ENCODE measurements around the gene EDN2.

EDN2 gene

DNA sequence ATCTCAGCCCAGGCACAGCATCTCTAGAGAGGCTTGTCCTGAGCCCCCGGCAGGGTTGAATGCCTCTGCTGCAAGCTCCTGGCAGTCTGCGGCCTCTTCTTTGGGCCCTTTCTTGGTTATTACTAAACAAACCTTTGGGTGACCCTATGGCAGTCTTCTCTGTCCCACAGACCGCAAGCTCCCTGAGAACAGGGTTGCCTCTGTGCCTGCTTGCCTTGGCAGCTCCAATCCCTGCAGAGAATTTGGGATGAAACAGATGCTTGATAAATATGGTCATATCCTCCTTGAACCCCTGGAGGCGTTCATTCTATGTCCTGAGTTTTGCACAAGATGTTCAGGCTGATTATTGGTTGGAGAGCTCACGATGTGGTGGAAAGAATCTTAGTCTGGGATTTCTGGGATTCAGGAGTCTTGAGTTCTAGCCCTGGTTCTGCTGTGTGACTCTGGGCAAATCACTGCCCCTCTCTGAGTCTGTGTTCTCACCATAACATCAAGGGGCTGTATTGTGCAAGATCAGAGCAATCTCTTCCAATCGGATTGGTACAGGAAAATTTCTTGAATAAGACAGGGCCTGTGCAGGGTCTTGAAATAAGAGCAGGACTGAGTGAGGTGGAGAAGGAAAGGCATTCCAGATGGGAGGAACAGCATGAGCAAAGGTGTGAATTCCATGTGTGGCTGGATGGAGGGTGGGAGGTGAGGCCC lies 49.6 kb downstream of the EDN2 start:
- no peak overlapping the region for H3K27ac ChIP-seq (ENCODE audit: low read depth, low read length)
- H3K36me3 ChIP-seq (ENCODE audit: control insufficient read depth, low read length) = no peaks in the 10 kb centered on the region
- peaks cover 5% of the 10 kb centered on the region for H3K27me3 ChIP-seq (ENCODE audit: control insufficient read depth, low read length)
- H3K4me2 ChIP-seq (ENCODE audit: low read length) = no peak overlapping the region
- H3F3A ChIP-seq (ENCODE audit: control insufficient read depth, insufficient read depth) = no peaks in the 10 kb centered on the region
- TF ChIP-seq EZH2phosphoT487 (IDR thresholded peaks at IDR 0.05; ENCODE audit: borderline replicate concordance, low read length) = no peak
- TF ChIP-seq, protein P1, sequence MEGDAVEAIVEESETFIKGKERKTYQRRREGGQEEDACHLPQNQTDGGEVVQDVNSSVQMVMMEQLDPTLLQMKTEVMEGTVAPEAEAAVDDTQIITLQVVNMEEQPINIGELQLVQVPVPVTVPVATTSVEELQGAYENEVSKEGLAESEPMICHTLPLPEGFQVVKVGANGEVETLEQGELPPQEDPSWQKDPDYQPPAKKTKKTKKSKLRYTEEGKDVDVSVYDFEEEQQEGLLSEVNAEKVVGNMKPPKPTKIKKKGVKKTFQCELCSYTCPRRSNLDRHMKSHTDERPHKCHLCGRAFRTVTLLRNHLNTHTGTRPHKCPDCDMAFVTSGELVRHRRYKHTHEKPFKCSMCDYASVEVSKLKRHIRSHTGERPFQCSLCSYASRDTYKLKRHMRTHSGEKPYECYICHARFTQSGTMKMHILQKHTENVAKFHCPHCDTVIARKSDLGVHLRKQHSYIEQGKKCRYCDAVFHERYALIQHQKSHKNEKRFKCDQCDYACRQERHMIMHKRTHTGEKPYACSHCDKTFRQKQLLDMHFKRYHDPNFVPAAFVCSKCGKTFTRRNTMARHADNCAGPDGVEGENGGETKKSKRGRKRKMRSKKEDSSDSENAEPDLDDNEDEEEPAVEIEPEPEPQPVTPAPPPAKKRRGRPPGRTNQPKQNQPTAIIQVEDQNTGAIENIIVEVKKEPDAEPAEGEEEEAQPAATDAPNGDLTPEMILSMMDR (IDR thresholded peaks at IDR 0.05; ENCODE audit: low read depth, low read length, poor library complexity, severe bottlenecking) = no peak
- H3K79me2 ChIP-seq (ENCODE audit: control insufficient read depth, low read length) = no peaks in the 10 kb centered on the region
- H3K4me3 ChIP-seq (ENCODE audit: low read length) = no peak overlapping the region
- no peaks in the 10 kb centered on the region for H4K20me1 ChIP-seq (ENCODE audit: control insufficient read depth, insufficient read depth, low read depth, low read length)
- no peaks in the 10 kb centered on the region for H3K9me2 ChIP-seq (replicated peaks; ENCODE audit: control insufficient read depth, low read length)
- H3K4me1 ChIP-seq (ENCODE audit: control insufficient read depth, low read length) = no peaks in the 10 kb centered on the region
- H3K9me3 ChIP-seq (ENCODE audit: control insufficient read depth, insufficient read depth, low read length) = no peaks in the 10 kb centered on the region

DNA sequence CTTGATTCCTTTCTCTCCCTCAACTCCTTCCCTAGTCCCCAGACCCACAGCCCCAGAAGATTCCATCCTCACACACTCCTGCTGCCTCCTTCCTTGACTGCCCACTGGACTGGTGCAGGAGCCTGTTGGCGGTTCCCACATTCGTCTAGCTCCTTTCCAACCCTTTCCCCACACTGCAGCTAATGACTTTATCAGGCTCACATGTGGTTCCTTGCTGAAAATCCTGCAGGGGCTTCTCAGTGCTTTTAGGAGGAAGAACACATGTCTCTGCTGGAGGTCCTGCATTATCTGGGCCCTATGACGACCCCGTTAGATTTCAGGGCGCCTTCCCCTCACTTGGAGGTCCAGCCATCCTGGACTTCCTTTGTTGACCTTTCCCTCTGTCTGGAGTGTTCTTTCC lies 50.2 kb downstream of the EDN2 start:
- Histone ChIP-seq H3K4me1 (ENCODE audit: control insufficient read depth, low read length) (no peaks in the 10 kb centered on the region), H3K9me2 (replicated peaks; ENCODE audit: control insufficient read depth, low read length) (no peaks in the 10 kb centered on the region), H3F3A (ENCODE audit: control insufficient read depth, insufficient read depth) (no peaks in the 10 kb centered on the region), H3K79me2 (ENCODE audit: control insufficient read depth, low read length) (no peaks in the 10 kb centered on the region), H3K27me3 (ENCODE audit: control insufficient read depth, low read length) (peaks cover 5% of the 10 kb centered on the region), H3K4me2 (ENCODE audit: low read length) (no peak overlapping the region), H3K36me3 (ENCODE audit: control insufficient read depth, low read length) (no peaks in the 10 kb centered on the region), H3K4me3 (ENCODE audit: low read length) (no peak overlapping the region), H4K20me1 (ENCODE audit: control insufficient read depth, insufficient read depth, low read depth, low read length) (no peaks in the 10 kb centered on the region), H3K27ac (ENCODE audit: low read depth, low read length) (no peak overlapping the region), H3K9me3 (ENCODE audit: control insufficient read depth, insufficient read depth, low read length) (no peaks in the 10 kb centered on the region)
- no peak for TF ChIP-seq EZH2phosphoT487 (IDR thresholded peaks at IDR 0.05; ENCODE audit: borderline replicate concordance, low read length)
- TF ChIP-seq, protein P1 (IDR thresholded peaks at IDR 0.05; ENCODE audit: low read depth, low read length, poor library complexity, severe bottlenecking) = no peak

- Histone ChIP-seq H3K27me3 (ENCODE audit: control insufficient read depth, low read length) (peaks cover 5% of the 10 kb centered on the region), H3K4me2 (ENCODE audit: low read length) (no peak overlapping the region), H3K9me3 (ENCODE audit: control insufficient read depth, insufficient read depth, low read length) (no peaks in the 10 kb centered on the region), H3F3A (ENCODE audit: control insufficient read depth, insufficient read depth) (no peaks in the 10 kb centered on the region), H3K79me2 (ENCODE audit: control insufficient read depth, low read length) (no peaks in the 10 kb centered on the region), H3K9me2 (replicated peaks; ENCODE audit: control insufficient read depth, low read length) (no peaks in the 10 kb centered on the region), H3K36me3 (ENCODE audit: control insufficient read depth, low read length) (no peaks in the 10 kb centered on the region), H3K4me3 (ENCODE audit: low read length) (no peak overlapping the region), H3K27ac (ENCODE audit: low read depth, low read length) (no peak overlapping the region), H4K20me1 (ENCODE audit: control insufficient read depth, insufficient read depth, low read depth, low read length) (no peaks in the 10 kb centered on the region), H3K4me1 (ENCODE audit: control insufficient read depth, low read length) (no peaks in the 10 kb centered on the region)
- TF ChIP-seq, protein P1 (IDR thresholded peaks at IDR 0.05; ENCODE audit: low read depth, low read length, poor library complexity, severe bottlenecking) = no peak
- no peak for TF ChIP-seq EZH2phosphoT487 (IDR thresholded peaks at IDR 0.05; ENCODE audit: borderline replicate concordance, low read length)
These were observed 51.0 kb downstream of the EDN2 start for GRCh38 chr1:41433501-41433900.

Data from DOHH2 (cell line).